ENCODE measurements around the gene GEMIN5. TPM values are rescaled to one million over a fixed set of nuclear protein-coding genes. Genes with fewer than 3 reads are reported as not detected.
"Not testable (repeated sequence)": the region's sequence is repeated elsewhere in the genome, so short reads cannot be mapped to it uniquely, and the experiment has no call there.

Gene GEMIN5
- total RNA-seq, 2 donors from 2014 or later = 6.5 to 12.1 TPM

- intact Hi-C loops (cut with DNase I) = loop anchor here (10.0 kb wide), 1 partner anchor 296 kb away; no protein-coding TSS in a partner anchor
- Histone ChIP-seq H3K27ac (peak within 1 kb of the TSS; percentile 71), H3K9ac (ENCODE audit: low read depth in 2 of 2, low read length in 2 of 2) (peak within 1 kb of the TSS; percentile 53 to 90), H3K9me3 (no peaks in the 10 kb centered on the region), H3K4me3 (peak within 1 kb of the TSS; percentile 86), H3K4me1 (peaks cover 6% of the 10 kb centered on the region), H3K27me3 (no peaks in the 10 kb centered on the region), H3K36me3 (no peaks in the 10 kb centered on the region)
- no peak for TF ChIP-seq CTCF (IDR thresholded peaks at IDR 0.05)
- DNase-seq = peak; percentile 95
Measured at GRCh38 chr5:154940772-154941620, 3.0 kb upstream of the GEMIN5 start, which contains the start of gene MRPL22. TSS of gene MRPL22 (plus strand) at chr5:154941073. CDS start at chr5:154941111, 38 bp downstream.

GRCh38 chr5:154940375-154940771, 2.4 kb upstream of the GEMIN5 start:
- TF ChIP-seq CTCF (IDR thresholded peaks at IDR 0.05) = no peak
- no peaks in the 10 kb centered on the region for H3K36me3 ChIP-seq
- no peak for DNase-seq
- H3K4me3 ChIP-seq = peak overlapping the region; percentile 86
- peaks cover 6% of the 10 kb centered on the region for H3K4me1 ChIP-seq
- H3K27me3 ChIP-seq = no peaks in the 10 kb centered on the region
- H3K9me3 ChIP-seq = no peaks in the 10 kb centered on the region
- peak overlapping the region in 1 of 2 donors; percentile 90 for H3K9ac ChIP-seq (ENCODE audit: low read depth in 2 of 2, low read length in 2 of 2)
- intact Hi-C loops (cut with DNase I) = loop anchor here (10.0 kb wide), 1 partner anchor 296 kb away; no protein-coding TSS in a partner anchor
- peak overlapping the region; percentile 71 for H3K27ac ChIP-seq

- H3K9me3 ChIP-seq; DNase-seq; H3K9ac ChIP-seq (ENCODE audit: low read depth in 2 of 2, low read length in 2 of 2); intact Hi-C loops (cut with DNase I); H3K36me3 ChIP-seq; H3K27ac ChIP-seq; H3K27me3 ChIP-seq; H3K4me3 ChIP-seq; H3K4me1 ChIP-seq: not testable (repeated sequence)
Measured at GRCh38 chr5:154939387-154939786, 1.4 kb upstream of the GEMIN5 start.

- intact Hi-C loops (cut with DNase I) = no loop called here
- peaks cover 6% of the 10 kb centered on the region for H3K4me1 ChIP-seq
- H3K4me3 ChIP-seq = peak overlapping the region; percentile 98
Measured at GRCh38 chr5:154937186-154937717, 759 bp downstream of the GEMIN5 start.

GRCh38 chr5:154934881-154935280, 3.1 kb downstream of the GEMIN5 start:
- no peaks in the 10 kb centered on the region for H3K36me3 ChIP-seq
- no peaks in the 10 kb centered on the region for H3K27me3 ChIP-seq
- no peak overlapping the region for H3K4me3 ChIP-seq
- no peaks in the 10 kb centered on the region for H3K9me3 ChIP-seq
- H3K27ac ChIP-seq = no peak overlapping the region
- H3K4me1 ChIP-seq = peaks cover 6% of the 10 kb centered on the region
- intact Hi-C loops (cut with DNase I) = no loop called here
- H3K9ac ChIP-seq (ENCODE audit: low read depth in 2 of 2, low read length in 2 of 2) = no peak overlapping the region
- no peak for TF ChIP-seq CTCF (IDR thresholded peaks at IDR 0.05)
- no peak for DNase-seq

More at GRCh38 chr5:154937186-154937717, 759 bp downstream of the GEMIN5 start:
- no peaks in the 10 kb centered on the region for H3K9me3 ChIP-seq
- H3K27me3 ChIP-seq = no peaks in the 10 kb centered on the region
- no peak for TF ChIP-seq CTCF (IDR thresholded peaks at IDR 0.05)
- no peak for DNase-seq
- peak overlapping the region; percentile 43 for H3K27ac ChIP-seq
- H3K9ac ChIP-seq (ENCODE audit: low read depth in 2 of 2, low read length in 2 of 2) = peak overlapping the region; percentile 65 to 95
- no peaks in the 10 kb centered on the region for H3K36me3 ChIP-seq

Data from colonic mucosa (tissue), 4 donors.